Breast epithelium (tissue), 3 donors: Measurements from ENCODE around the gene IGFBP3.

Experiments
- POLR2A ChIP-seq: fragments of 450-650 bp; IDR thresholded peaks from one replicate; pipeline ENCODE4 v1.6.1; 2016; ENCODE audit warnings: antibody characterized with exemption, mild to moderate bottlenecking, moderate library complexity
- POLR2AphosphoS5 ChIP-seq, 3 donors: sonication (generic); formaldehyde crosslinking; IDR thresholded peaks; one replicate each; pipeline ENCODE4 v1.6.1; 2017; ENCODE audit warnings: antibody characterized with exemption in 3 of 3
- TF ChIP-seq, protein P1 (sequence below), 3 donors: fragments of 450-650 bp; IDR thresholded peaks; one replicate each; pipeline ENCODE4 v1.5.1; 2016 to 2017; ENCODE audit warnings: antibody characterized with exemption in 3 of 3, mild to moderate bottlenecking in 3 of 3, moderate library complexity in 3 of 3

DNA sequence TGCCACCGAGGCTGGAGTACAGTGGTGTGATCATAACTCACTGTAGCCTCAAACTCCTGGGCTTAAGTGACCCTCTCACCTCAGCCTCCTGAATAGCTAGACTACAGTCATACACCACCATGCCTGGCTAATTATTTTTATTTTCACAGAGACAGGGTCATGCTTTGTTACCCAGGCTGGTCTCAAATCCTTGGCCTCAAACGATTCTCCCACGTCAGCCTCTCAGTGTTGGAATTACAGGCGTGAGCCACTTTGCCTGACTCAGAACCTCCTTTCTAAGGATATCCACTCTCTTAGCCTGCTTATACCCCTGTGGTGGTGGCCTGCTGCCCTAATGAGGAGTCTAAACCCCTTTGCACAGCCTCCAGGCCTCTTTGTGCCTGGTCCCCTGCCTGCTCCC is 36.9 kb downstream of the IGFBP3 start:
- TF ChIP-seq, protein P1, sequence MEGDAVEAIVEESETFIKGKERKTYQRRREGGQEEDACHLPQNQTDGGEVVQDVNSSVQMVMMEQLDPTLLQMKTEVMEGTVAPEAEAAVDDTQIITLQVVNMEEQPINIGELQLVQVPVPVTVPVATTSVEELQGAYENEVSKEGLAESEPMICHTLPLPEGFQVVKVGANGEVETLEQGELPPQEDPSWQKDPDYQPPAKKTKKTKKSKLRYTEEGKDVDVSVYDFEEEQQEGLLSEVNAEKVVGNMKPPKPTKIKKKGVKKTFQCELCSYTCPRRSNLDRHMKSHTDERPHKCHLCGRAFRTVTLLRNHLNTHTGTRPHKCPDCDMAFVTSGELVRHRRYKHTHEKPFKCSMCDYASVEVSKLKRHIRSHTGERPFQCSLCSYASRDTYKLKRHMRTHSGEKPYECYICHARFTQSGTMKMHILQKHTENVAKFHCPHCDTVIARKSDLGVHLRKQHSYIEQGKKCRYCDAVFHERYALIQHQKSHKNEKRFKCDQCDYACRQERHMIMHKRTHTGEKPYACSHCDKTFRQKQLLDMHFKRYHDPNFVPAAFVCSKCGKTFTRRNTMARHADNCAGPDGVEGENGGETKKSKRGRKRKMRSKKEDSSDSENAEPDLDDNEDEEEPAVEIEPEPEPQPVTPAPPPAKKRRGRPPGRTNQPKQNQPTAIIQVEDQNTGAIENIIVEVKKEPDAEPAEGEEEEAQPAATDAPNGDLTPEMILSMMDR (IDR thresholded peaks at IDR 0.05), result no peak
- TF ChIP-seq POLR2A, result no peak
- TF ChIP-seq POLR2AphosphoS5 (IDR thresholded peaks at IDR 0.05), result no peak
